Dedifferentiated amniotic fluid mesenchymal stem cell (primary cell): ENCODE measurements around the gene KBTBD6.
"Not testable (repeated sequence)": the region's sequence is repeated elsewhere in the genome, so short reads cannot be mapped to it uniquely, and the experiment has no call there.

Source experiments
- DNase-seq: peaks from one replicate; pipeline ENCODE4 v3.0.0-alpha.2; 2016; ENCODE audit errors: extremely low spot score

KBTBD6 gene

GRCh38 chr13:41133951-41134350 lies 1.3 kb upstream of the KBTBD6 start:
- DNase-seq = no peak

GRCh38 chr13:41131660-41132511 lies 716 bp downstream of the KBTBD6 start:
- not testable (repeated sequence) for DNase-seq

GRCh38 chr13:41131189-41131588 lies 1.4 kb downstream of the KBTBD6 start:
- DNase-seq = not testable (repeated sequence)

GRCh38 chr13:41130356-41130755 lies 2.2 kb downstream of the KBTBD6 start:
- no peak for DNase-seq

GRCh38 chr13:41127701-41128100 lies 4.9 kb downstream of the KBTBD6 start:
- no peak for DNase-seq

- no peak for DNase-seq
These were observed 9.8 kb downstream of the KBTBD6 start for GRCh38 chr13:41122838-41123237.

- no peak for DNase-seq
These were observed 14.7 kb downstream of the KBTBD6 start for GRCh38 chr13:41117869-41118268.

GRCh38 chr13:41111454-41111853 lies 21.1 kb downstream of the KBTBD6 start:
- DNase-seq = no peak

- no peak for DNase-seq
These were observed 25.0 kb downstream of the KBTBD6 start for GRCh38 chr13:41107584-41108014.

- no peak for DNase-seq
These were observed 25.5 kb downstream of the KBTBD6 start for GRCh38 chr13:41107104-41107571.

- no peak for DNase-seq
These were observed 32.6 kb downstream of the KBTBD6 start for GRCh38 chr13:41099986-41100385.

GRCh38 chr13:41098761-41099160 lies 33.8 kb downstream of the KBTBD6 start:
- DNase-seq = no peak

GRCh38 chr13:41095681-41096080 lies 36.9 kb downstream of the KBTBD6 start:
- not testable (repeated sequence) for DNase-seq

- no peak for DNase-seq
These were observed 46.5 kb downstream of the KBTBD6 start for GRCh38 chr13:41085961-41086585.

- DNase-seq = no peak
These were observed 52.9 kb downstream of the KBTBD6 start for GRCh38 chr13:41079725-41080124.
